Astrocyte (in vitro differentiated cells and primary cell): ENCODE data around the gene HMCN1.

ENCODE experiments used
- EZH2 ChIP-seq: IDR thresholded peaks from 2 replicates; pipeline ENCODE4 v1.6.1; 2012; ENCODE audit warnings: mild to moderate bottlenecking, low read length, inconsistent platforms; ENCODE audit not compliant: insufficient read depth
- TF ChIP-seq, protein P1 (sequence below): IDR thresholded peaks from 2 replicates; pipeline ENCODE4 v1.5.1; 2011; ENCODE audit warnings: low read depth, mild to moderate bottlenecking, inconsistent platforms, low read length, moderate library complexity; ENCODE audit not compliant: insufficient read depth

GRCh38 chr1:185837711-185838110 is 103.5 kb downstream of the HMCN1 start:
- TF ChIP-seq, protein P1, sequence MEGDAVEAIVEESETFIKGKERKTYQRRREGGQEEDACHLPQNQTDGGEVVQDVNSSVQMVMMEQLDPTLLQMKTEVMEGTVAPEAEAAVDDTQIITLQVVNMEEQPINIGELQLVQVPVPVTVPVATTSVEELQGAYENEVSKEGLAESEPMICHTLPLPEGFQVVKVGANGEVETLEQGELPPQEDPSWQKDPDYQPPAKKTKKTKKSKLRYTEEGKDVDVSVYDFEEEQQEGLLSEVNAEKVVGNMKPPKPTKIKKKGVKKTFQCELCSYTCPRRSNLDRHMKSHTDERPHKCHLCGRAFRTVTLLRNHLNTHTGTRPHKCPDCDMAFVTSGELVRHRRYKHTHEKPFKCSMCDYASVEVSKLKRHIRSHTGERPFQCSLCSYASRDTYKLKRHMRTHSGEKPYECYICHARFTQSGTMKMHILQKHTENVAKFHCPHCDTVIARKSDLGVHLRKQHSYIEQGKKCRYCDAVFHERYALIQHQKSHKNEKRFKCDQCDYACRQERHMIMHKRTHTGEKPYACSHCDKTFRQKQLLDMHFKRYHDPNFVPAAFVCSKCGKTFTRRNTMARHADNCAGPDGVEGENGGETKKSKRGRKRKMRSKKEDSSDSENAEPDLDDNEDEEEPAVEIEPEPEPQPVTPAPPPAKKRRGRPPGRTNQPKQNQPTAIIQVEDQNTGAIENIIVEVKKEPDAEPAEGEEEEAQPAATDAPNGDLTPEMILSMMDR = no peak
- TF ChIP-seq EZH2 = no peak
